Tongue (tissue), 2 donors: ENCODE results near the gene CUL2. TPM values are rescaled to one million over a fixed set of nuclear protein-coding genes. Genes with fewer than 3 reads are reported as not detected.
A peak's percentile ranks its signal among the peaks of the same experiment; 100 is the strongest.
"Not testable (repeated sequence)": the region's sequence is repeated elsewhere in the genome, so short reads cannot be mapped to it uniquely, and the experiment has no call there.

Experiments
- DNase-seq: peaks from one replicate; pipeline ENCODE4 v3.0.0-alpha.2; 2015
- total RNA-seq: library from RNA; depleted of rRNA; stranded (reverse); fragments of >200 nt; gene quantifications from one replicate; pipeline ENCODE4 v1.2.3, GENCODE V29; 2014

The CUL2 gene
- total RNA-seq: 60.4 TPM

DNA sequence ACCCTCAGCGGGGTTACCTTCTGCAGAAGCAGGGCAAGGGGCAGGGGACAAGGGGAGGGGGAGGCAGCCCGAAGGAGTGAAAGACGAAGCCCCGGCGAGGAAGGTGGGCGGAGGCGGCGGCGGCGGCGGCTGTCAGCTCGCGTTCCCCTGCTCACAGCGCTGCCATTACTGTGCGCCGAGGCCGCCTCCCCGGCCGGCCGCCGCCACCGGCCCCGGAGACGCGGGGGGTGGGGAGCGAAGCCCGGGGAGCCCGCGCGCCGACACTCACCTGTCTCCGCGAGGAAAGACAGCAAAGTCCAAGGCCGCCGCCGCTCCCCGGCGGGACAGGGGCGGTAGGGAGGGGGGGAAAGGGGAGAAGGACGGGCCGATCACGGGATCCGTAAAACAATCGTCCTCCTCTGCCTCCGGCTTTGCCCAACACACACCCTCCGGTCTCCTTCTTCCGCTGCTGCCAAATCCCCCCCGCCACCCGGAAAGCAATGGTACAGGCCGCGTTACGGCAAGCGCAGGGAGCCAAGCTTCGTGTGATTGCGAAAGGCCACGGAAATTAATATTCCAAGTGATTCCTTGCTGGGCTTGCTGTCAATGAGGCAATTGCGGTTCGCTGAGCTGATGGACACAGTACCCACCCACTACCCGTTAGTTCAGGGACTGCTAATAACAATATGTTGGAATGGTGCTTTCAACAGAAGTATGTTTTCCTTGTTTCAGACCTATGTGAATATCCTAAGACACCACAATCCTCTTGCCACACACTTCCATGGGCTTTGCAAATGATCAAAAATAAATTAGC is at the start of gene CUL2:
TSS of gene CUL2 (minus strand) at position 180 of the 793 bp plus-strand sequence. CDS start 19,024 bp downstream, outside the sequence.
- peak; percentile 98 for DNase-seq

DNA sequence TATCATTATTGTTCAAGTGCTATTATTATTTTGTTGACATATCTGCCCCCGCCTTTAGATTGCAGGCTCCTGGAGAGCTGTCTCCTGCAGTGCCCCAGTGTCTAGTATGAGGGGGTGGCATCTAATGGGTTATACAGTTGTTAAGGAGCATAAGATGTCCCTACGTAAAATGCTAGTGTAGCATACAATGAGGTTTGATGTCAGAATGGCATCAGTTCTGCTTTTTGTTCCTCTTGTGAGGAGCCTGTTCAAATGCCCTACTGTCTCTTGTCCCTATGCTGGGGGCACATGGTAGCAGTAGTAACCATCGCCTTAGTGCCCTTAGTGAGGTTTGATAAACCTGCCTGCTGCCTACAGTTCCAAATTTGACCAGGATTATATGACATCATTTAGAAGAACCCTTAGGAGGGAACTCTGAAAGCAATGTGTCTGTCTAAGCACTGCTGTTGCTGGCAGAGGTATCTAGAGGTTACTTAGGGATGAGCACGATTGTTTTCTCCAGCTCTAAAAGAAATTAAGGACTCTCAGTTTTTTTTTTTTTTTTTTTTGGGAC is 46.2 kb upstream of the CUL2 start:
- DNase-seq: no peak

DNA sequence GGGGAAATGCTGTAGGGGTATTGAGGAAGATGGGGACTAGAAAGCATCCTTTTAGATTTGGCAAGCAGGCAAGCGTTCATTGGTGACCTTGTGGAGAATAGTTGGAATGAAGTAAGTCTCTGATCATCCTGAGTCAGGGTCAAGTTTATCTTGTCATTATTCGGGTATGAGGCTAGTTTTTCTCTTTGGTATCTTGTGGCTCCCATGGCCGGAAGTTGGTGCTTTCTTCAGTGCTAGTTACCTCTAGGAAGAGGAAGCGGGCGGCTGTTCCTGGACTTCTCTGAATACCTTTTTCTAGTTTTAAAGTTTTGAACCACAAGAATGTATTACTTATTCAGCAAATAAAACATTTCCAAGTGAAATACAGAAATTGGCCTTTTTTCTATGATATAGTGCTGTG is 45.7 kb upstream of the CUL2 start:
- no peak for DNase-seq

DNA sequence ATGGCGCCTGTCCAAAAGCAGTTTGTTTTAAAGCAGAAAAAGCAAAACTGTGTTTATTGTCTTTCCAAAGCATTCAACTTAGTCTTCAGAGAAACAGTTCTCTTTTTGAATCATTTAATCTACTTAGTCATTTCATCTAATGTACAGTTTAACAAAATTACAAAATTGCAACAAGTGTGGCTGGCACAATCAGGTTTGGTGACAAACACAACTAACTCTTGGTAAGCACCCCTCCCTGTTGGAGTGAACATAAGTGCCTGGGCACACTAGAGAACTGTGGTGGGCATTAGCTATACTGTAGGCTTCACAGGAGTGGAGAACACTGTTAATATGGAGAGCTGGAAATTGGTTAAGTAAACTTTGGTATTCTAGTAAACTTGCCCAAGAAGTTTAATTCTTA is 43.4 kb upstream of the CUL2 start:
- DNase-seq: no peak

DNA sequence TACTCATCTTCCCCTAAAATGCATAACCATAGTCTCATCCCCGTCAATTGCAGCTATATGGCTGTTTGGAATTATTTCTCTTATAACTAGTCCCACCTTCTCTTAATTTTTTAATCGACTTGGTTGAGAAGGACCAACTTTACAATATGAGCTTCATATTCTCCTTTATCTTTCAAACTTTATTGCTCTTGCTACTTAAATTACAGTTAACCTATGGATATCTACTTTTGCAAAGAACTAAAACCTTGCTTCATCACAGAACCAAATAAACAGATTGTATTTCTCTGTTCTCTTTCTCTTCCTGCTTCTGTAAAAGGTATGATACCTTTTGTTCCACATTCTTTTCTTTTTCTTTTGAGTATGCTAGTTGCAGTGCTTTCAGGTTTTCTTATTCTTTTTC is 42.6 kb upstream of the CUL2 start:
- no peak for DNase-seq

DNA sequence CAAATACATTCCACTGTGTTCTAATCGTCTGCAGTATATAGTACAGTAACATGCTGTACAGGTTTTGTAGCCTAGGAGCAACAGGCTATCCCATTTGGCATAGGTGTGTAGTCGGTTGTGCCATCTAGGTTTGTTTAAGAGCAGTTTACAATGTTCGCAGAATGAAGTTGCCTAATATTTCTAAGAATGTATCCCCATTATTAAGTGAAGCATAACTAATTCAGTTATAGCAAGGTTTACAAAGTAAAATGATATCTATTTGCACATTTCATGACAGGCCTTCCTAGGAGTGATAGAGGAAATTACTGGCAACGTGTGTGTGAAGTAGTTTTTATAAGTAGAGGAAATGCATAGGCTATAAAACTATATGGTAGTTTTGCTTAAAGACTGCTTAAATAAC is 40.5 kb upstream of the CUL2 start:
- no peak for DNase-seq

DNA sequence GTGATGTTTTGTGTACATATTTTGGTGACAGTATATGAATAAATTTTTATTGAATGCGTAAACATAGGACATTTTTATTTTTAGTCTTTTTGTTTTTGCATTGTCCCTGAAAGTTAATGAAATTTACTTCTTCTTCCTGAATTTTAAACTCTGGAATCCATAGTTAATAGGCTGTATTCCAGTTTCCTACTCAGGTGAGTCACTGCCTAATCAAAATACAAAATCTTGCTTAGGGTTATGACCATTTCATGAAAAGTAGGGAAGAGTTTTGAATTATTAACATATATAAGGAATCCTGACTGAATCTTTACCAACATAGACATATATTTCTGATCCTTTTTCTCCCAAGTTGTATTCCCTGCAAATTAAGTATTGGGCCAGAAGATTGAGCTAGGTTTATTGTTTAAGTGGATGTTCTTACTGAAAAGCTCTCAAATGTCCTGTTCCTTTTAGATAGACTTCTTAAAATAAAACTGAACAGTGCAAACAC is 39.1 kb upstream of the CUL2 start:
- DNase-seq: no peak

DNA sequence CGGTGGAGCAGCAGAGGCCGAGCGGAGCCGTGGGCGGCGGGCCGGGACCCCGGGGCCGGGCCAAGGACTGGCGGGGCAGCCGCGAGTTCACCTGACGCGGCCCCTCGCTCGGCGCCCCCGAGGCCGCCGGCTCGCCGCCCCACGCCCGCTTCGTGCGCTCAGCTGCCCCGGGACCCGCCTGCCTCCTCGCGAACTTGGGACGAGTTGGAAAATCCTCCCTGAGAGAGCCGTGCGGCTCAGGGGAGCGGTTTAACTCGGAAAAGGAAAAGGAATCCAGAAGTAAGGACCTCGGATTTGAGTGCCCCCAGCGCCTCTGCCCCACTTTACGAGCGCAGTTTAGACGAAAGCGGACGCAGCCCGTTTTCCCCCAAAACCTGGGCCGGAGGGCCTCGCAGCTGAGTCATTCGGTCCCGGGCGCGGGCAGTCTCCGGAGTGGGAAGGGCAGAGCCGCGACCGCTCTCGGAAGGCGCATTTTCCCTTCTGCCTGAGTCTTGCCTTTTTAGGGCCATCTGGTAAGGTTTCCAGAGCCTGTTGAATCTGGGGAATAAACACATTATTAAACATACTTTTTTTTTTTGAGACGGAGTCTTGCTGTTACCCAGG is 37.2 kb upstream of the CUL2 start:
- DNase-seq: peak; percentile 77

DNA sequence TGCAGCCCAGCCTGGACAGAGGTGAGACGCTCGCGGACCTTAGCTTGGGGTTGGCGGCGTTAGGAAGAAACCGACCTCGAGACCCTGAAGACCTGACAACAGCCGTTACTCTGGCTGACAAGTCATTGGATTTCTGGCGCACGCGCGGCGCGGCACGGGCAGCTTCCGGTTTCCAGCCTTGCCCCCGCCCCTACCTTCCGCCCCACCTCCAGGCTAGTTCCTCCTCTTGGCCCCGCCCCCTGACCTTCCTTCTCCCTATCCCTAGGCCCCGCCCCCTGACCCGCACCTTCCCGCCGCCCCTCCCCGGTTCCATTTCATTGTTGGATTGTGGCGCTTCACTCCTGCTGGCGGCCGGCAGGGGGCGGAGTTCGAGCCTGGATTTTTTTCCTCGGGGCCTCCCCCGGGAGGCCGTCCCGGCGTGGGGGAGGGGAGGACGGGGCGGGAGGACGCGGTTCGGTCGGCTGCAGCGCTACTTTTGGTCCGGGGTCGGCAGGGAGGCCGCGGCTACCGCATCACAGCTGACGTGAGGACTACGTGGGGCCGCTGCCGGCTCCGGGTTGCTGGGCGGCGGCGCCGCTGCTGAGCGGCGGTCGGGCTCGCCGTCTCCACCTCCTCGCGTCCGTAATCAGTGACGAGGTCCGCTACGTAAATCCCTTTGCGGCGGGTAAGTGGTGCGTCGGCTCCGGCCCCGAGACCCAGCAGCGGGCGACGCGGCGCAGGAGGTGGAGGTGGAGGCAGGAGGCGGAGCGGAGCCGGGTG is 36.6 kb upstream of the CUL2 start, which contains the start of gene CREM:
TSS of gene CREM (plus strand) at position 317 of the 759 bp plus-strand sequence. CDS start 10,990 bp downstream, outside the sequence.
- DNase-seq: peak; percentile 99

DNA sequence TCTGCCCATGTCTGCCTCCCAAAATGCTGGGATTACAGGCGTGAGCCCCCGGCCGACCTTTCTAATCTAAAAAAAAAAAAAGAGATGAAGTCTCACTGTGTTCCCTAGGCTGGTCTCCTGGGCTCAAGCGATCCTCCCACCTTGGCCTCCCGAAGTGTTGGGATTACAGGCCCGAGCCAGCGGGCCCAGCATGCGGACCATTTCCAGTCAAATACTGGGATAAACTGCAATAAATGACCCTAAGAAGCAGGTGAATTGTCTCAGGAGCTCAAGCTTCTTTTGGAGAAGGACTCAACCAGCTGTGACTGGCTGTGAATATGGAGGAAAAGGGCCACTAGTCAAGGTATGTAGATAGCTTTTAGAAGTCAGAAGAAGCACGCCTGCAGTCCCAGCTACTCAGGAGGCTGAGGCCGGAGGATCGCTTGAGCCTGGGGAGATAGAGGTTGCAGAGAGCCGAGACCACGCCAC is 36.0 kb upstream of the CUL2 start:
- no peak for DNase-seq

DNA sequence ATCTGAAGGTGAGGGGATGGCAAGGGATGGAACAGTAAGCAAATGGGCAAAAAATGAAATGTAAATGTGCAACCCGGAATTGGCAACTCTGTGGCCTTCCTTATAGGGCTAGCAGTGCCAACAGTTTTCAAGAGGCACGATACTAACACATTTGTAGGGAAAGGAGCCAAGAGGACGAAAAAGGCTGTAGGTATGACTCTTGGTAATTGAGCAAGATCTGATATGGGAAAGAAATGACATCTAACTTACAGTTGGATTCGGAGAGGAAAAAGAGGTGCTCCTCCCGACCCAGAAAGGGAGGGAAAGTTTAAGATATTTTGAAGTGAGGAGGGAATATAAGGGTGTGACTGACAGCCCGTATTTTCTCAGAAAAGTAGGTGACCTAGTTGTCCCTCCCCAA is 34.4 kb upstream of the CUL2 start:
- DNase-seq: no peak

DNA sequence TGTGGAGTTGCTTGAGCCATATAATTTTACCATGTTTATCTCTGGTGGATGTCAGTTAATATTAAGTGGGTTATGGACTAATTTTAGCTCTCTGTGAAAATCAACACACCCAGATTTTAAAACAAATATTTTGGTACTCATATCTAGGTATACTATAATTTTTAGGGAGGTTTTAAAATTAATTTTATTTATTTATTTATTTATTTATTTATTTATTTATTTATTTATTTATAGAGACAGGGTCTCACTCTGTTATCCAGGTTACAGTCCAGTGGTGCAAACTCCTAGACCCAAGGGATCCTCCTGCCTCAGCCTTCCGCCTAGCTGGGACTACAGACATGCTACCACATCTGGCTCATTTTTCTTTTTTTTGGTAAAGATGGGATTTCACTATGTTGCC is 29.2 kb upstream of the CUL2 start:
- no peak for DNase-seq

DNA sequence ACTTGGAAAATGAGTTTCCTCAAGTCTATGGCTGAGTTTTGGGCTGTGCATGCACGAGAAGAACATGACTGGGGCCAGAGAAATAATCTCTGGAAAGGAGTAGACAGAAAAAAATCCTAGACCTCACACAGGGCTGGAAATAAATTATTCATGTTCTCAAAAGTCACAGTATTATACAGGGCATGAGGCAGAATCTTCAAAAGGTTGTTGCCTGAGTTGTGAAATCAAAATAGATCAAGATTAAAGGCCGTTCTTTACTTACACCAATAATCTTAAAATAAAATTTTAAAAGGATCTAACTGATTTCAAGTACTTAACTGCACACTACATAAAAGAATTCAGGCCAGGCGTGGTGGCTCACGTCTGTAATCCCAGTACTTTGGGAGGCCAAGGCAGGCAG is 22.4 kb upstream of the CUL2 start:
- no peak for DNase-seq

DNA sequence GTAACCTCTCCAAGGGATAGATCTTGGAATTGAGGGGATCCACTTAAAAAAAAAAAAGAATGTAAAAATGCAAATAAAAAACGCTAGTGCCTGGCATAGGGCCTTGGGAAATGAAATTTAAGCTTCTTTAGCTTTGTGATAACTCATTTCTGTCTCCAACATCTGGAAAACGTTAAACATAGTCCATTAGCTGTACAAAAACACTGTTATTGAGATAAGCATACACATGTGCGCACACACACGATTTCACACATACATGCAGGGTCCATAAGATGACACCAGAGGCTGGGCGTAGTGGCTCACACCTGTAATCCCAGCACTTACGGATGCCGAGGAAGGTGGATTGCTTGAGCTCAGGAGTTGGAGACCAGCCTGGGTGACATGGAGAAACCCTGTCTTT is 13.7 kb upstream of the CUL2 start:
- DNase-seq: no peak

DNA sequence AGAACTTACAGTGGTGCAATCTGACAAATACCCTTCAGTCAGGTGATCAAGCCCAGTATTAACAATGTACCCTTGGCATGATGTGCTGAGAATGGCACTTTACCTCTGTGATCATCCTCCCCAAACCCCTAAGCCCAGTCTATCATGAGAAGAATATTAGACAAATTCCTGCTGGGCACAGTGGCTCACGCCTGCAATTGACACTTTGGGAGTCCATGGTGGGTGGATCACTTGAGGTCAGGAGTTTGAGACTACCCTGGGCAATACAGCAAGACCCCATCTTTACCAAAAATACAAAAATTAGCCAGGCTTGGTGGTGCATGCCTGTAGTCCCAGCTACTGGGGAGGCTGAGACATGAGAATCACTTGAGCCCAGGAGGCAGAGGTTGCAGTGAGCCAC is 7.4 kb upstream of the CUL2 start:
- DNase-seq: no peak

DNA sequence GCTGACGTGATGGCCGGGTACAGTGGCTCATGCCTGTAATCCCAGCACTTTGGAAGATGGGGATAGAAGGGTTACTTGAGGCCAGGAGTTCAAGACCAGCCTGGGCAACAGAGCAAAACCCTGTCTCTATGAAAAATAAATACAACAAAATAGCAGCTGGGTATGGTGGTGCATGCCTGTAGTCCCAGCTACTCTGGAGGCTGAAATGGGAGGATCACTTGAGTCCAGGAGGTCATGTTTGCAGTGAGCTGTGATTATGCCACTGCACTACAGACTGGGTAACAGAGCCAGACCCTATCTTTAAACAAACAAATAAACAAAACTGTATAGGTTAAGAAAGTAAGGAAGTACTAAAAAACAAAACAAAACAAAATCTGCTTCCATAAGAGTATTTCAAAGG is 6.2 kb upstream of the CUL2 start:
- DNase-seq: no peak

DNA sequence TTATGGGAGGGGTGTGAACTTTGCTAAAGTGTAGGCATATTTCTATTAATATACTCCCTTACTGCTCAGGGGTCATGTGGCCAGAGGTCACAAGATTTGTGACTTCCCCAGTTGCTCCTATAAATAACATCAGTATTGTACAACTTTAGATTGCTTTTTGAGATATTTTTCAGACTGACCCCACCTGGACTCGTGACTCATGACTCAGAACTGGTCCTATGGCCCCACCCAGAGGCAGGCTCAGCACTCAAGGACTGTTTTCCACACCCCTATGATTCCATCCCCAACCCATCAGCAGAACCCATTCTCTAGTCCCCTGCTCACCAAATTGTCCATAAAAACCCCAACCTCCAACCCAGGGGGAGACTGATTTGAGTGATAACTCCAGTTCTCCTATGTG is 2.7 kb upstream of the CUL2 start:
- no peak for DNase-seq

DNA sequence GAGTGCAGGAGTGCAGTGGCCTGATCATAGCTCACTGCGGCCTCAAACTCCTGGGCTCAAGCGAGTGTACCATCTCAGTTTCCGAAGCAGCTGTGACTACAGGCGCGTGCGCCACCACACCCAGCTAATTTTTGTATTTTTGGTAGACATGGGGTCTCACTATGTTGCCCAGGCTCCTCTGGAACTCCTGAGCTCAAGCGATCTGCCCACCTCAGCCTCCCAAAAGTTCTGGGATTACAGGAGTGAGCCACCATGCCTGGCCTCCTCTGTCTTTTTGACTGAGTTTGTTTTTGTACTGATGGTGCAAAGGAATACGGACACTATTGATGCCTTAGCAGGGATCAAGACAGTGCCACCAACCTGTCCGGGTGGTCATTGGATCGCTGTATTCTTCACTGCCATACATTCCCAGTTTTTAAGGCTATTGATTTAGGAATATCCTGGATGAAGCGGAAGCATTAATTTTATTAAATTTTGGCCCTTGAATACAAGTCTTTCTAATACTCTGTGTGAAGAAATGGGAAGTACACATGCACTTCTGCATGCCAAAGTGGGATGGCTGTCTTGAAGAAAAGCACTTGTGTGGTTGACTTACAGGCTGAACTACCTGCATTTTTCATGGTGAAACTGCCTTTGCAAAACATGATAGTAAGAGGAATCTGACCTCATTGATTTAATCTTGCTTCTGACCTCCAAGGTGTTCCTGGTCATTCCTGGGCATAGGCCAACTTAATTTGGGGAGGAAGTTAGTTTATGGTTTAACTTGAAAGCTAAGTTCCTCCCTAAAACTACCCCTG is 2.1 kb upstream of the CUL2 start:
- no peak for DNase-seq

DNA sequence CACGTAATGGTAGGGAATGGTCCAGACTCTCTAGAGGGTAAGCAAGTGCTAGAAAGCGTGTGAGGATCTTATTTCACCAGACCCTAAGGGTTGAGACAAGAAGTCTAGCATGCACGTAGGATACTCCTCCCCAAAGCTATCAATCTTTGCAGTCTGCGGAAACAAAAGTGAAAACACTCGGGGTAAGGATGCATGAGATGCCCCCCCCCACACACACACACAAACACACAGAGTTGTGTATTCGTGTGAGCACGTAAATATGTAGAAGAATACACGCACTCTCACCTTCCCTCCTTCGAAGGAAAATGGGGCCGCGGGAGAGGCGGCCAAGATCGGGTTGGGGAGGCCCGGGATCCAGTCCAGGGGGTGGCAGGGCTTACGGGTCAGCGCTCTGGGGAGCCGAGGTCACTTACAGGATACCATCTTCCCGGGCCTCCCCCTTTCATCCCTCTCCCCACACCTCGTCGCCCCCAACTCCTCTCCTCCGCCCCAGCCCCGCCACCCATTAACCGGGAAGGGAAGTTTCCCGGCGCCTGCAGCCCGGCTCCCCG is 455 bp downstream of the CUL2 start:
- peak; percentile 42 for DNase-seq

DNA sequence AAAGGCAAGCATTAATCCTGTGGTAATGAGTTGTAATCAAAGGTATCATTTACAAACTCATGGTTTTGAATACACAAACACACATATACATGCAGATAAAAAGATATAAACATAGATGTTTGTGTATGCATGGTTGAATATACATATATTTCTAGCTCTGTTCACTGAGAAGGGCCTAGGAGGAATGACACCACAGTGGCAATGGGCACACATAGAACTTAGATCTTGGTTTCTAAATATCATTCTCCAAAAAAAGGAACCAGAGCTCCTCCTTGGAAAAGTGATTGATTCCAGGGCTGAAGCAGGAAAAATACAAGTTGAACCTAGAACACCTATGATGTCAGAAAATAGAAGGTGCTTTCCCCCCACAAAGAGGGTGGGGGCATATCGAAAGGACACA is 6.9 kb downstream of the CUL2 start:
- DNase-seq: no peak

DNA sequence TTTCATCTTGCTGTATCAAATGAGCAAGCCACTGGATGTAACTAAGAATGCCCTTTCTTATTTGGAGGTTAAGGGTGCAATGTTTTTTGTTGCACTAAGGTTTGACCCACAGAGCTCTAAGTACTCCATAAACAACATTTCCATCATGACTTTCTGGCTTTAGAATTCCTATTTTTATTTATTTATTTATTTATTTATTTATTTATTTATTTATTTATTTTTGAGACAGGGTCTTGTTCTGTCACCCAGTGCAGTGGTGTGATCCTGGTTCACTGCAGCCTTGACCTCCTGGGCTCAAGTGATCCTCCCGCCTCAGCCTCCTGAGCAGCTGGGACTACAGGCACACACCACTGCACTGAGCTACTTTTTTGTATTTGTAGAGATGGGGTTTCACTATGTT is 9.9 kb downstream of the CUL2 start:
- DNase-seq: not testable (repeated sequence)
